Measurements from ENCODE around the gene CAMK2D.

The CAMK2D gene

GRCh38 chr4:113411496-113411938 lies 350.0 kb downstream of the CAMK2D start:
- DNase-seq (ENCODE audit: insufficient read length, low spot score) (no peak), FAIRE-seq (no peak)

GRCh38 chr4:113410686-113411085 lies 350.9 kb downstream of the CAMK2D start:
- no peak for FAIRE-seq
- DNase-seq (ENCODE audit: insufficient read length, low spot score): no peak

GRCh38 chr4:113409181-113409580 lies 352.4 kb downstream of the CAMK2D start:
- FAIRE-seq (no peak), DNase-seq (ENCODE audit: insufficient read length, low spot score) (no peak)

- DNase-seq (ENCODE audit: insufficient read length, low spot score) (no peak), FAIRE-seq (no peak)
Measured at GRCh38 chr4:113407409-113407808, 354.1 kb downstream of the CAMK2D start.

GRCh38 chr4:113406723-113407016 lies 354.9 kb downstream of the CAMK2D start:
- DNase-seq (ENCODE audit: insufficient read length, low spot score): no peak
- no peak for FAIRE-seq

- FAIRE-seq (no peak), DNase-seq (ENCODE audit: insufficient read length, low spot score) (no peak)
Measured at GRCh38 chr4:113405874-113406722, 355.4 kb downstream of the CAMK2D start.

GRCh38 chr4:113404841-113405240 lies 356.7 kb downstream of the CAMK2D start:
- FAIRE-seq: no peak
- no peak for DNase-seq (ENCODE audit: insufficient read length, low spot score)

GRCh38 chr4:113404167-113404571 lies 357.4 kb downstream of the CAMK2D start:
- no peak for DNase-seq (ENCODE audit: insufficient read length, low spot score)
- FAIRE-seq: no peak
